H1 (cell line): ENCODE measurements around the gene THRB.

Experiments
- GABPA ChIP-seq: IDR thresholded peaks from 2 replicates; pipeline ENCODE4 v1.6.1; 2011; ENCODE audit warnings: mild to moderate bottlenecking, low read length, moderate library complexity, borderline replicate concordance; ENCODE audit not compliant: insufficient read depth
- SRF ChIP-seq: IDR thresholded peaks from 2 replicates; pipeline ENCODE4 v1.6.1; 2011; ENCODE audit warnings: mild to moderate bottlenecking, low read depth, low read length, moderate library complexity
- USF2 ChIP-seq: IDR thresholded peaks from 2 replicates; pipeline ENCODE4 v1.6.1; 2011; ENCODE audit warnings: low read length, improper control_type of control experiment

DNA sequence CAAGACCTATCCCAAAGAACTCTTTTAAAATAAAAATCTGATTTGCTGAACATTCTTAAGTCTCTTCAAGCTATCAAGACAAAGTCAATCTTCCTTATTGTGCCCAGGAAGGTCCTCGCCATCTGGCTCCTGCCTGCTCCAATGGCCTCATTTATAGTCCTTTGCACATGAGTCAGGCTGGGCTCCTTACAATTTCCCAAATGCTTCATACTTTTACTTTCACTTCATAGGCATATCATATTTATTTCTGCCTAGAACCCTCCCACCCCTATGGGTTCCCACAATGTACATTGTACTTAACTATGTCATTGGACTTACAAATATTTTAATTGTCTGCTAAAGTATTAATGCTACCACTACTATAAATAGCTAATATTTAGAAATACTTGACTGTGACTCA is 9.1 kb downstream of the THRB start:
- no peak for TF ChIP-seq SRF
- no peak for TF ChIP-seq GABPA
- no peak for TF ChIP-seq USF2
